Stimulated activated naive B cell treated with anti-CD40 and anti-IgM and Interleukin-4, amounts not matched to agents 10 μg/mL and 1 μg/mL and 100 μg/mL, for 72 hours (primary cell): ENCODE measurements around the gene SREK1.
A peak's percentile ranks its signal among the peaks of the same experiment; 100 is the strongest.
"Not testable (repeated sequence)": the region's sequence is repeated elsewhere in the genome, so short reads cannot be mapped to it uniquely, and the experiment has no call there.

Experiments used
- ATAC-seq, 2 donors: fragments of 150-1000 bp; cut with Tn5 transposase; replicated peaks; 2 replicates each; pipeline ENCODE4 v1.10.0; 2021; ENCODE audit warnings: moderate library complexity in 1 of 2
- DNase-seq: peaks from one replicate; pipeline ENCODE4 v3.0.0; 2021
- H3K27ac Mint-ChIP-seq: one replicate; pipeline ENCODE4 v1.8.0; 2022; ENCODE audit warnings: mild to moderate bottlenecking, mixed read lengths
- H3K27me3 Mint-ChIP-seq, 2 donors: one replicate each; pipeline ENCODE4 v1.8.0; 2022; ENCODE audit warnings: mixed read lengths in 2 of 2
- H3K36me3 Mint-ChIP-seq, 2 donors: one replicate each; pipeline ENCODE4 v1.8.0; 2022; ENCODE audit warnings: mixed read lengths in 2 of 2, mild to moderate bottlenecking in 1 of 2
- H3K4me1 Mint-ChIP-seq, 2 donors: one replicate each; pipeline ENCODE4 v1.8.0; 2022; ENCODE audit warnings: mixed read lengths in 2 of 2, mild to moderate bottlenecking in 1 of 2
- H3K4me3 Mint-ChIP-seq, 2 donors: one replicate each; pipeline ENCODE4 v1.8.0; 2022; ENCODE audit warnings: mild to moderate bottlenecking in 2 of 2, mixed read lengths in 2 of 2, moderate library complexity in 1 of 2
- H3K9me3 Mint-ChIP-seq, 2 donors: one replicate each; pipeline ENCODE4 v1.8.0; 2022; ENCODE audit warnings: mixed read lengths in 2 of 2, mild to moderate bottlenecking in 1 of 2

The SREK1 gene

GRCh38 chr5:66144074-66144833 lies at the start of gene SREK1:
Gene SREK1, plus strand, starts transcription at chr5:66144300. Its CDS starts 77 bp downstream, at chr5:66144377.
- ATAC-seq = peak; percentile 91 to 92
- H3K27ac Mint-ChIP-seq = peak within 1 kb of the TSS; percentile 100
- H3K36me3 Mint-ChIP-seq = peaks cover 6 to 9% of the 10 kb centered on the region in 2 donors
- H3K9me3 Mint-ChIP-seq = no peaks in the 10 kb centered on the region
- DNase-seq = peak; percentile 88
- peak within 1 kb of the TSS; percentile 95 to 99 for H3K4me3 Mint-ChIP-seq
- peaks cover 9 to 14% of the 10 kb centered on the region in 2 donors for H3K4me1 Mint-ChIP-seq
- no peaks in the 10 kb centered on the region for H3K27me3 Mint-ChIP-seq

GRCh38 chr5:66100851-66101250 lies 43.2 kb upstream of the SREK1 start:
- no peak overlapping the region for H3K4me3 Mint-ChIP-seq
- DNase-seq (no peak), ATAC-seq (no peak)
- peaks cover 32 to 44% of the 10 kb centered on the region in 2 donors for H3K9me3 Mint-ChIP-seq
- no peaks in the 10 kb centered on the region for H3K27me3 Mint-ChIP-seq
- H3K4me1 Mint-ChIP-seq = no peaks in the 10 kb centered on the region
- no peak overlapping the region for H3K27ac Mint-ChIP-seq
- peaks cover 11 to 36% of the 10 kb centered on the region in 2 donors for H3K36me3 Mint-ChIP-seq

GRCh38 chr5:66113160-66113559 lies 30.9 kb upstream of the SREK1 start:
- peaks cover 7 to 11% of the 10 kb centered on the region in 2 donors for H3K36me3 Mint-ChIP-seq
- no peak overlapping the region for H3K27ac Mint-ChIP-seq
- no peaks in the 10 kb centered on the region for H3K4me1 Mint-ChIP-seq
- DNase-seq = no peak
- ATAC-seq = no peak
- H3K4me3 Mint-ChIP-seq = no peak overlapping the region
- no peaks in the 10 kb centered on the region for H3K27me3 Mint-ChIP-seq
- H3K9me3 Mint-ChIP-seq = peaks cover 7 to 23% of the 10 kb centered on the region in 2 donors

GRCh38 chr5:66118304-66118703 lies 25.8 kb upstream of the SREK1 start:
- ATAC-seq = no peak

GRCh38 chr5:66122379-66123034 lies 21.6 kb upstream of the SREK1 start:
- ATAC-seq (no peak), DNase-seq (no peak)
- Mint-ChIP-seq H3K4me1 (no peaks in the 10 kb centered on the region), H3K27ac (no peak overlapping the region), H3K4me3 (no peak overlapping the region), H3K9me3 (no peaks in the 10 kb centered on the region), H3K27me3 (no peaks in the 10 kb centered on the region), H3K36me3 (no peaks in the 10 kb centered on the region)

More at GRCh38 chr5:66118304-66118703, 25.8 kb upstream of the SREK1 start:
- no peak overlapping the region for H3K4me3 Mint-ChIP-seq
- H3K9me3 Mint-ChIP-seq = peaks cover 0 to 2% of the 10 kb centered on the region in 2 donors
- H3K27me3 Mint-ChIP-seq = no peaks in the 10 kb centered on the region
- H3K36me3 Mint-ChIP-seq = no peaks in the 10 kb centered on the region
- no peaks in the 10 kb centered on the region for H3K4me1 Mint-ChIP-seq
- H3K27ac Mint-ChIP-seq = no peak overlapping the region
- no peak for DNase-seq

GRCh38 chr5:66129144-66129543 lies 15.0 kb upstream of the SREK1 start:
- ATAC-seq = no peak

GRCh38 chr5:66130493-66130892 lies 13.6 kb upstream of the SREK1 start:
- ATAC-seq (no peak), DNase-seq (no peak)
- no peak overlapping the region for H3K4me3 Mint-ChIP-seq
- H3K27me3 Mint-ChIP-seq = no peaks in the 10 kb centered on the region
- H3K27ac Mint-ChIP-seq = no peak overlapping the region
- H3K9me3 Mint-ChIP-seq = peaks cover 0 to 5% of the 10 kb centered on the region in 2 donors
- peaks cover 0 to 4% of the 10 kb centered on the region in 2 donors for H3K36me3 Mint-ChIP-seq
- H3K4me1 Mint-ChIP-seq = no peaks in the 10 kb centered on the region

More at GRCh38 chr5:66129144-66129543, 15.0 kb upstream of the SREK1 start:
- Mint-ChIP-seq H3K27ac (no peak overlapping the region), H3K36me3 (peaks cover 0 to 4% of the 10 kb centered on the region in 2 donors), H3K4me1 (no peaks in the 10 kb centered on the region), H3K9me3 (peaks cover 0 to 3% of the 10 kb centered on the region in 2 donors), H3K4me3 (no peak overlapping the region), H3K27me3 (no peaks in the 10 kb centered on the region)
- DNase-seq = no peak

- Mint-ChIP-seq H3K9me3 (peaks cover 11 to 12% of the 10 kb centered on the region in 2 donors), H3K4me1 (peaks cover 2 to 11% of the 10 kb centered on the region in 2 donors), H3K27me3 (no peaks in the 10 kb centered on the region), H3K4me3 (no peak overlapping the region), H3K36me3 (peaks cover 0 to 3% of the 10 kb centered on the region in 2 donors), H3K27ac (no peak overlapping the region)
- DNase-seq = no peak
- ATAC-seq = no peak
Observed at GRCh38 chr5:66134407-66134861, 9.7 kb upstream of the SREK1 start.

GRCh38 chr5:66136053-66136452 lies 8.0 kb upstream of the SREK1 start:
- Mint-ChIP-seq H3K27ac (no peak overlapping the region), H3K9me3 (peaks cover 9 to 12% of the 10 kb centered on the region in 2 donors), H3K36me3 (no peaks in the 10 kb centered on the region)

GRCh38 chr5:66136944-66137343 lies 7.2 kb upstream of the SREK1 start:
- ATAC-seq (peak; percentile 54 to 57), DNase-seq (peak; percentile 11)
- not testable (repeated sequence) for H3K36me3 Mint-ChIP-seq, H3K27ac Mint-ChIP-seq, H3K4me3 Mint-ChIP-seq, H3K27me3 Mint-ChIP-seq
- H3K9me3 Mint-ChIP-seq = peaks cover 9 to 12% of the 10 kb centered on the region in 2 donors
- peaks cover 2 to 11% of the 10 kb centered on the region in 2 donors for H3K4me1 Mint-ChIP-seq

More at GRCh38 chr5:66136053-66136452, 8.0 kb upstream of the SREK1 start:
- Mint-ChIP-seq H3K4me3 (no peak overlapping the region), H3K27me3 (no peaks in the 10 kb centered on the region), H3K4me1 (peaks cover 2 to 11% of the 10 kb centered on the region in 2 donors)
- no peak for ATAC-seq
- no peak for DNase-seq

GRCh38 chr5:66138637-66139317 lies 5.3 kb upstream of the SREK1 start:
- Mint-ChIP-seq H3K27ac (peak overlapping the region; percentile 34), H3K27me3 (no peaks in the 10 kb centered on the region), H3K9me3 (peaks cover 9 to 12% of the 10 kb centered on the region in 2 donors)

GRCh38 chr5:66139318-66139712 lies 4.8 kb upstream of the SREK1 start:
- ATAC-seq (no peak), DNase-seq (no peak)
- peaks cover 2 to 11% of the 10 kb centered on the region in 2 donors for H3K4me1 Mint-ChIP-seq
- H3K9me3 Mint-ChIP-seq = peaks cover 9 to 12% of the 10 kb centered on the region in 2 donors
- H3K36me3 Mint-ChIP-seq = peaks cover 3 to 4% of the 10 kb centered on the region in 2 donors
- H3K27ac Mint-ChIP-seq = no peak overlapping the region
- no peaks in the 10 kb centered on the region for H3K27me3 Mint-ChIP-seq
- H3K4me3 Mint-ChIP-seq = no peak overlapping the region

More at GRCh38 chr5:66138637-66139317, 5.3 kb upstream of the SREK1 start:
- Mint-ChIP-seq H3K4me3 (no peak overlapping the region), H3K36me3 (no peaks in the 10 kb centered on the region), H3K4me1 (peaks cover 2 to 11% of the 10 kb centered on the region in 2 donors)
- ATAC-seq (peak; percentile 88 to 90), DNase-seq (no peak)

- H3K4me3 Mint-ChIP-seq = no peak overlapping the region
- H3K27ac Mint-ChIP-seq = no peak overlapping the region
- H3K9me3 Mint-ChIP-seq = no peaks in the 10 kb centered on the region
- H3K36me3 Mint-ChIP-seq = peaks cover 6% of the 10 kb centered on the region in 2 donors
- peaks cover 5 to 22% of the 10 kb centered on the region in 2 donors for H3K4me1 Mint-ChIP-seq
- H3K27me3 Mint-ChIP-seq = no peaks in the 10 kb centered on the region
- DNase-seq (no peak), ATAC-seq (no peak)
Observed at GRCh38 chr5:66142417-66142816, 1.7 kb upstream of the SREK1 start.

GRCh38 chr5:66143473-66144073 lies 527 bp upstream of the SREK1 start:
- peaks cover 6% of the 10 kb centered on the region in 2 donors for H3K36me3 Mint-ChIP-seq
- peak; percentile 20 to 22 for ATAC-seq
- peaks cover 9 to 18% of the 10 kb centered on the region in 2 donors for H3K4me1 Mint-ChIP-seq
- no peaks in the 10 kb centered on the region for H3K27me3 Mint-ChIP-seq
- peak overlapping the region; percentile 95 to 99 for H3K4me3 Mint-ChIP-seq
- DNase-seq = no peak
- H3K27ac Mint-ChIP-seq = peak overlapping the region; percentile 100
- no peaks in the 10 kb centered on the region for H3K9me3 Mint-ChIP-seq
